H9 (cell line): Measurements from ENCODE around the gene NEDD9. TPM values are rescaled to one million over a fixed set of nuclear protein-coding genes. Genes with fewer than 3 reads are reported as not detected.

Experiments used
- DNase-seq: peaks from one replicate; pipeline ENCODE4 v3.0.0-alpha.2; 2017
- H2AFZ ChIP-seq: one replicate; pipeline ENCODE4 v1.6.1; 2013; ENCODE audit warnings: mild to moderate bottlenecking, low read length, control low read depth, moderate library complexity
- H2AK5ac ChIP-seq: 2 replicates; pipeline ENCODE4 v1.6.1; 2013; ENCODE audit warnings: low read length, control low read depth, mixed read lengths; ENCODE audit not compliant: insufficient read length
- H2BK120ac ChIP-seq: one replicate; pipeline ENCODE4 v1.6.1; 2013; ENCODE audit warnings: low read depth, mild to moderate bottlenecking, low read length, control low read depth, inconsistent platforms; ENCODE audit not compliant: poor library complexity, severe bottlenecking
- H2BK12ac ChIP-seq: 2 replicates; pipeline ENCODE4 v1.6.1; 2013; ENCODE audit warnings: low read length, control low read depth, mixed read lengths, low read depth; ENCODE audit not compliant: insufficient read length
- H2BK15ac ChIP-seq: 2 replicates; pipeline ENCODE4 v1.6.1; 2013; ENCODE audit warnings: low read depth, low read length, control low read depth
- H2BK20ac ChIP-seq: one replicate; pipeline ENCODE4 v1.6.1; 2013; ENCODE audit warnings: low read depth, mild to moderate bottlenecking, low read length, control low read depth, inconsistent platforms; ENCODE audit not compliant: poor library complexity, severe bottlenecking
- H2BK5ac ChIP-seq: 2 replicates; pipeline ENCODE4 v1.6.1; 2013; ENCODE audit warnings: low read length, control low read depth, mixed read lengths; ENCODE audit not compliant: insufficient read length
- H3K14ac ChIP-seq: 2 replicates; pipeline ENCODE4 v1.6.1; 2013; ENCODE audit warnings: low read length, control low read depth; ENCODE audit not compliant: insufficient read depth
- H3K18ac ChIP-seq: 2 replicates; pipeline ENCODE4 v1.6.1; 2013; ENCODE audit warnings: low read depth, mild to moderate bottlenecking, mixed read lengths, low read length, control low read depth; ENCODE audit not compliant: insufficient read length
- H3K23ac ChIP-seq: 2 replicates; pipeline ENCODE4 v1.6.1; 2013; ENCODE audit warnings: low read length, control low read depth, mixed read lengths, low read depth; ENCODE audit not compliant: insufficient read length
- H3K23me2 ChIP-seq: 2 replicates; pipeline ENCODE4 v1.6.1; 2013; ENCODE audit warnings: low read depth, mild to moderate bottlenecking, mixed read lengths, low read length, control low read depth; ENCODE audit not compliant: insufficient read length, poor library complexity, severe bottlenecking
- H3K27ac ChIP-seq: 2 replicates; pipeline ENCODE4 v1.5.1; 2013; ENCODE audit warnings: low read length, control low read depth, mixed read lengths, low read depth; ENCODE audit not compliant: insufficient read length
- H3K27me3 ChIP-seq: 2 replicates; pipeline ENCODE4 v1.6.1; 2013; ENCODE audit warnings: low read length, control low read depth, inconsistent platforms; ENCODE audit not compliant: insufficient read depth
- H3K4ac ChIP-seq: 2 replicates; pipeline ENCODE4 v1.6.1; 2013; ENCODE audit warnings: low read depth, mild to moderate bottlenecking, control low read depth, inconsistent platforms, low read length, moderate library complexity
- H3K4me1 ChIP-seq: 2 replicates; pipeline ENCODE4 v1.6.1; 2013; ENCODE audit warnings: low read length, control low read depth, inconsistent platforms; ENCODE audit not compliant: insufficient read depth
- H3K4me2 ChIP-seq: 2 replicates; pipeline ENCODE4 v1.6.1; 2013; ENCODE audit warnings: low read length, control low read depth, mixed read lengths; ENCODE audit not compliant: insufficient read length, insufficient read depth
- H3K56ac ChIP-seq: 2 replicates; pipeline ENCODE4 v1.6.1; 2013; ENCODE audit warnings: low read depth, mild to moderate bottlenecking, mixed read lengths, low read length, control low read depth; ENCODE audit not compliant: insufficient read length
- H3K79me1 ChIP-seq: 2 replicates; pipeline ENCODE4 v1.6.1; 2013; ENCODE audit warnings: low read depth, mild to moderate bottlenecking, moderate library complexity, low read length, control low read depth, inconsistent platforms; ENCODE audit not compliant: insufficient read depth, poor library complexity, severe bottlenecking
- H3K79me2 ChIP-seq: 2 replicates; pipeline ENCODE4 v1.6.1; 2013; ENCODE audit warnings: low read length, control low read depth, inconsistent platforms; ENCODE audit not compliant: insufficient read depth
- H3K9ac ChIP-seq: 2 replicates; pipeline ENCODE4 v1.6.1; 2013; ENCODE audit warnings: low read length, control low read depth, mixed read lengths; ENCODE audit not compliant: insufficient read length; ENCODE audit errors: extremely low read depth
- H3K9me3 ChIP-seq: one replicate; pipeline ENCODE4 v1.6.1; 2013; ENCODE audit warnings: low read depth, low read length, inconsistent platforms; ENCODE audit not compliant: control insufficient read depth
- H3T11ph ChIP-seq: one replicate; pipeline ENCODE4 v1.6.1; 2013; ENCODE audit warnings: mild to moderate bottlenecking, low read length, control low read depth, inconsistent platforms
- H4K20me1 ChIP-seq: one replicate; pipeline ENCODE4 v1.6.1; 2013; ENCODE audit not compliant: control insufficient read depth, insufficient read length, insufficient read depth
- H4K5ac ChIP-seq: 2 replicates; pipeline ENCODE4 v1.6.1; 2013; ENCODE audit warnings: low read depth, mild to moderate bottlenecking, mixed read lengths, low read length, control low read depth; ENCODE audit not compliant: insufficient read length
- H4K8ac ChIP-seq: replicated peaks from 2 replicates; pipeline ENCODE4 v1.6.1; 2013; ENCODE audit warnings: low read length, control low read depth, mixed read lengths, low read depth; ENCODE audit not compliant: insufficient read length
- H4K91ac ChIP-seq: 2 replicates; pipeline ENCODE4 v1.6.1; 2013; ENCODE audit warnings: low read depth, mild to moderate bottlenecking, moderate library complexity, mixed read lengths, low read length, control low read depth; ENCODE audit not compliant: insufficient read length
- H3K27ac Mint-ChIP-seq, 3 experiments: 2 replicates in 2 of 3; 3 replicates in 1 of 3; pipeline ENCODE4 v1.8.0; 2020 to 2021; ENCODE audit warnings: mixed read lengths in 3 of 3, mild to moderate bottlenecking in 1 of 3, moderate library complexity in 1 of 3
- H3K27me3 Mint-ChIP-seq: 2 replicates; pipeline ENCODE4 v1.8.0; 2021; ENCODE audit warnings: low read depth, mild to moderate bottlenecking, moderate library complexity, mixed read lengths
- H3K36me3 Mint-ChIP-seq, 3 experiments: 2 replicates in 2 of 3; 3 replicates in 1 of 3; pipeline ENCODE4 v1.8.0; 2020 to 2021; ENCODE audit warnings: low read depth in 3 of 3, mixed read lengths in 3 of 3; ENCODE audit not compliant: insufficient read depth in 1 of 3
- H3K4me1 Mint-ChIP-seq, 2 experiments: 2 replicates each; pipeline ENCODE4 v1.8.0; 2020; ENCODE audit warnings: mixed read lengths in 2 of 2
- H3K4me3 Mint-ChIP-seq, 2 experiments: 2 replicates in 1 of 2; 3 replicates in 1 of 2; pipeline ENCODE4 v1.8.0; 2020 to 2021; ENCODE audit warnings: mild to moderate bottlenecking in 2 of 2, mixed read lengths in 2 of 2, moderate library complexity in 1 of 2
- H3K9me3 Mint-ChIP-seq, 2 experiments: 2 replicates in 1 of 2; 3 replicates in 1 of 2; pipeline ENCODE4 v1.8.0; 2020; ENCODE audit warnings: mild to moderate bottlenecking in 2 of 2, mixed read lengths in 2 of 2, moderate library complexity in 1 of 2
- CTCF ChIP-seq: fragments of 200-600 bp; sonication (generic); conservative IDR thresholded peaks from 3 replicates; pipeline ENCODE4 v1.8.0; 2021; ENCODE audit warnings: antibody characterized with exemption, mild to moderate bottlenecking
- WGBS: extraction: QIAGEN DNeasy Blood & Tissue Kit; methylation state at CpG from one replicate; pipeline ENCODE4 v1.1.7; 2013; ENCODE audit warnings: missing lambda C conversion rate, low lambda C conversion rate, mixed read lengths; ENCODE audit not compliant: insufficient read length; ENCODE audit errors: extremely low coverage; 5-methylcytosine and 5-hydroxymethylcytosine counted together
- total RNA-seq: library from RNA; stranded (reverse); gene quantifications from 2 replicates; pipeline ENCODE4 v1.2.1, GENCODE V29; 2021

Gene NEDD9
- total RNA-seq, 1 experiment from 2014 or later: 5.5 TPM

DNA sequence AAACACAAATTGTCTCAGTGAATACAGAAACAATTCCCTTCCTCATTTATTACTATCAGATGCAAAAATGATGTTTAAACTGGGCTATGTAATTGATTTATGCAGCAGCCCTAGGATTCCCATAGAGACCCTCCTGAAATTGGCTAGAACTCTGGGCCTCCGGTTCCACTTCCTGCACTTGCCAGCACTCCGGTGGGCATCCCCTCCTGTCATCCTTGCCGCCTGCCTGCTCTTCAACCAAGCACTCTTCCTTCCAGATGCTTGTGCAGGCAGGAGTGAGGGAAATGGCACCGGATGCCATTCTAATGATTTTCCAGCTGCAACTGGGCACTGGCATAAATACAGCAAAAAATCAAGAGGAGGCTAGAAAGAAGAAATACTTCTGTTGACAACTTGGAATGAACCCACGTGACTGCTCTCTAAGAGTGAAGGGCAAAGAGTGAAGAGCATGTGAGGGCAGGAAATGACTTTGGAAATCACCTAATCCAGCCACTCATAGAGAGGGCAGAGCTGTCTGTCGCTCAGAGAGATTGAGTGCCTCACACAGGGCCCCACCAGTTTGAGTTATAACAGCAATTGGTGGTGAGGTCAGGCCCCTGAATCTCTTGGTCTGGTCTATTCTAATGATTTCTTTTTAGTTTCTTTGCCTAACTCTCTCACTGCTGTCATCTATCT lies 3.7 kb upstream of the NEDD9 start:
- no CpG with 5 or more reads among the region's 6 CpGs for WGBS
- H2BK15ac ChIP-seq: no peak overlapping the region
- no peak overlapping the region for H3K4me3 Mint-ChIP-seq
- H2BK5ac ChIP-seq: no peak overlapping the region
- H3K9ac ChIP-seq: no peak overlapping the region
- H4K20me1 ChIP-seq: no peaks in the 10 kb centered on the region
- no peak overlapping the region; the same call in 1 of the 2 replicates for H3K14ac ChIP-seq
- H3K4ac ChIP-seq: no peak overlapping the region
- no peaks in the 10 kb centered on the region for H3K79me1 ChIP-seq
- no peaks in the 10 kb centered on the region for H3K4me1 ChIP-seq
- H2BK120ac ChIP-seq: no peak overlapping the region
- H3T11ph ChIP-seq: no peak overlapping the region
- no peak for TF ChIP-seq CTCF
- H3K27me3 ChIP-seq: no peaks in the 10 kb centered on the region
- no peak overlapping the region for H3K27ac Mint-ChIP-seq
- H3K23me2 ChIP-seq: peaks cover 10% of the 10 kb centered on the region
- H3K4me2 ChIP-seq: no peak overlapping the region
- H3K4me1 Mint-ChIP-seq: peaks cover 26 to 29% of the 10 kb centered on the region in 2 experiments
- H3K9me3 Mint-ChIP-seq: no peaks in the 10 kb centered on the region
- H3K9me3 ChIP-seq: no peaks in the 10 kb centered on the region
- DNase-seq: no peak
- H3K18ac ChIP-seq: no peak overlapping the region
- H2AFZ ChIP-seq: no peak overlapping the region
- no peak overlapping the region for H2AK5ac ChIP-seq
- no peak overlapping the region for H3K56ac ChIP-seq
- no peak overlapping the region for H4K5ac ChIP-seq
- no peaks in the 10 kb centered on the region for H3K79me2 ChIP-seq
- no peak overlapping the region for H3K27ac ChIP-seq
- H3K23ac ChIP-seq: no peak overlapping the region
- H3K36me3 Mint-ChIP-seq: no peaks in the 10 kb centered on the region
- H4K8ac ChIP-seq: no peak overlapping the region
- no peaks in the 10 kb centered on the region for H3K27me3 Mint-ChIP-seq
- no peak overlapping the region for H4K91ac ChIP-seq
- no peak overlapping the region for H2BK20ac ChIP-seq
- H2BK12ac ChIP-seq: no peak overlapping the region
